ENCODE measurements around the gene SYCP2.

The SYCP2 gene

GRCh38 chr20:59940129-59940955 is 6.9 kb upstream of the SYCP2 start, which contains the start of the genes FAM217B and PPP1R3D:
TSS of gene FAM217B (plus strand) at chr20:59940389. CDS start at chr20:59943944, 3,555 bp downstream.
TSS of gene PPP1R3D (minus strand) at chr20:59940305. CDS start at chr20:59939931, 374 bp downstream.
- DNase-seq, result peak; percentile 90

DNA sequence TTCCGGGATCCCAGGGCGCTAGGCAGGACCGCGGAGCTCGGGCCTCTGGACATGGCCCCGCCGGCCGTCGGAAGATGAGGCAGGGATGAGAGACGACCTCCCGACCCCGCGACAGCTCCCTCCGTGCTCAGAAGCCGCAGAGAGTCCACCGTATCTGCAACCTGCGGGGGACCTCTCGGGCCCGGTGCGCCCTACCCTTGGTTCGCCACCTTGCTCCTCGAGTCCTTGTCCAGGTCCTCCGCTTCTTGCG is 6.4 kb upstream of the SYCP2 start:
- no peak for DNase-seq

DNA sequence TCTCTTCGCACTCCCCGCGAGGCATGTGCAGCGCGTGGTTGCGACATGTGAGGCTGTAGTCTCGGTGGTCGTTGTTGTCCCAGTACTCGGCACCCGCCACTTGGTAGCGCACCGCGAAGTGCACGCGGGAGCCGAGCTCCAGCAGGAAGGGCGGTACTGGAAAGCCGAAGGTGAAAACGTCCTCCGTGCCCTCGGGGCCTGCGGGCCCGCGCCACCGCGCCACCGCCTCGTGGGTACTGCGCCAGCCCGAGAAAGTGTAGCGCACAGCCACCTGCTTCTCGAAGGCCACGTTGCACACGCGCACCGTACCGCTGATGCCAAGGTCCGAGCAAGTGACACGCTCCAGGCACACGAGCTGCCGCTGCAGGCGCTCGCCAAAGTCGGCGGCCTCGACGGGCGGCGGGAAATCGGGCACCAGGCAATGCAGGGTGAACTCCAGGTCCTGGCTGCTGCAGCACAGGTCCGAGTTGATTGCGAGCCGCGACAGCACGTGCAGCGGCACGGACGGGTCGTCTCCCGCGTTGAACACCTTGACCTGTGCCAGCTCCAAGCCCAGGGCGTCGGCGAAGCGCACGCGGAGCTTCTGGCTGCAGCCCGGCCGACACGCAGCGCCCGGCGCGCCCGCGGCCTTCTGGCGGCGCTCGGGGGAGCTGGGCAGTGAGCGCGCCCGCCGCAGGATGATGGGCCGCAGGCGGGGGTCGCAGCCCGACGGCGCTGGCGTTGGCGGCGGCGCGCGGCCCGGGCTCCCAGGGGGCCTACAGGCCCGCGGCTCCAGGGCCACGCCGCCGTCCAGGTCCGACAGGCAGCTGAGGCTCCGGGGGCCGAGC is 5.8 kb upstream of the SYCP2 start:
- no peak for DNase-seq

GRCh38 chr20:59938696-59939051 is 5.2 kb upstream of the SYCP2 start:
- DNase-seq, result no peak

- no peak for DNase-seq
These were observed 4.8 kb upstream of the SYCP2 start for GRCh38 chr20:59938221-59938620.

- DNase-seq, result no peak
These were observed 3.7 kb upstream of the SYCP2 start for GRCh38 chr20:59937150-59937549.

GRCh38 chr20:59936409-59936808 is 3.0 kb upstream of the SYCP2 start:
- no peak for DNase-seq

DNA sequence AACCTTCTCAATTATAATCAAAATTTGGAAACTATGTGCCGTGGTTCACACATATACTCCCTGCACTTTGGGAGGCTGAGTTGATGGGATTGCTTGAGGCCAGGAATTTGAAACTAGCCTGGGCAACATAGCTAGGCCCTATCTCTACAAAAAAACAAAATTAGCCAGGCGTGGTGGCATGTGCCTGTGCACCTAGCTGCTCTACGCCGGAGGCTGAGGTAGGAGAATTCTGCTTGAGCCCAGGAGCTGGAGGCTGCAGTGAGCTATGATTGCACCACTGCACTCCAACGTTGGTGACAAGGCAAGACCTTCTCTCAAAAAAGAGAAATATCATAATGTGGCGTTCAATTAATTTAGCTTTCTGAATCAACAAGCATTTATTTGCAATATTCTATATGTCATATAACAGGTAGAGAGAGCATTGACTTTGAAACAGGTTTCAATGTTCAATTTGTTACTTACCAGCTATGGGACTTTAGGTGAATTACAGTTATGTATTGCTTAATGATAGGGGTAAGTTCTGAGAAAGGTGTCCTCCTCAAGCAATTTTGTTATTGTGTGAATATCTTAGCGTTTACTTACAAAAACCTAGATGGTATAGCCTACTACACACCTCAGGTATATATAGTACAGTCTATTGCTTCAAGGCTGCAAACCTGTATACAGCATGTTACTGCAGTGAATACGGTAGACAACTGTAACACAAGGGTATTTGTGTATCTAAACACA is 2.2 kb upstream of the SYCP2 start:
- DNase-seq, result no peak

GRCh38 chr20:59933849-59934585 is 580 bp upstream of the SYCP2 start:
- no peak for DNase-seq

DNA sequence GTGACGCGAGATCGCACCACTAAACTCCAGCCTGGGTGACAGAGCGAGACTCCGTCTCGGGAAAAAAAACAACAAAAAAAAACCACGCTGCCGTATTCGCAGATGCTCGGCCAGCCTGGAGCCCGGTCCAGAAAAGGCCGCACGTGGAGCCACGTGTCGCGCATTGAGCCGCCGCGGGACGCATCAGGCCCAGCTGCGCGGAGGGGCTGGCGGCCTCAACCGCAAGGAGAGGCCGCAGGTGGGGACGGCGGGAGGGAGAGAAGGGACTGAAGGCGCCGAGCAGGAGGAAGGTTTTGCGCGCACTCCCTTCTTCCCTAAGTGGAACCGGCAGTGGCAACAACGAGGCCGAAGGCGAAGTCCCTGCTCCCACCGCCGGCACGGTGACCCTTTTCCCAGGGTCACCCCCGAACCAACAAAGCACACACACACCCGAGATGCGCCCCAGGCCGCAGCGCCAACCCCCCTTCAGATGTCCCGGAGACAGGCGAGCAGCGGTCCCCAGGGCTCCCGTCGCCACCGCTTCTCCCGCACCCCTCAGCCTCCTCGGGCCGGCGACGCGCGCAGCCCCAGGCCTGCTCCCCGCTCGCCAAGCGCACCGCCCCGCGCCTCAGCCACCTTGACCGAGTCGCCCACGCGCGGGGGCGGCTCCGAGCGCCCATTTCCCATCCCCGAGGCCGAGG is 681 bp downstream of the SYCP2 start:
- DNase-seq, result no peak

GRCh38 chr20:59931511-59932312 is 1.7 kb downstream of the SYCP2 start:
- DNase-seq, result no peak

GRCh38 chr20:59925899-59926298 is 7.5 kb downstream of the SYCP2 start:
- DNase-seq, result peak; percentile 19

DNA sequence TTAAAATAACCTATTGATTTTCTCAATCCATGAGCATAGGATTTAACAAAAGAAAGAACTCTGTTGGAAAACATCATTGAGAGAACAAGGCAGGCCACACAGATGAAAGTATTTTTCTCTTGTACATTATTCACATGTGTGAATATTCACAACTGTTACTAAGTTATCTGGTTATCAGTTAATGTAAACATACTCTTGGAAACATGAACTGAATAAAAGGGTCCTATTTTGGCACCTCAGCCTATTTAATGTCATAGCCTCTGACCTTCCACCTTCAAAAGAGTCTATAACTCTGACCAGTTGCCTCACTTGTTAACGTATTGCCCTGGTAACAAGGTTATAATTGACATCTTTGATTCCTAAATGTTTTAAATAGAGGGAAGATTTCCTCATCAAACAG is 8.1 kb downstream of the SYCP2 start:
- no peak for DNase-seq

DNA sequence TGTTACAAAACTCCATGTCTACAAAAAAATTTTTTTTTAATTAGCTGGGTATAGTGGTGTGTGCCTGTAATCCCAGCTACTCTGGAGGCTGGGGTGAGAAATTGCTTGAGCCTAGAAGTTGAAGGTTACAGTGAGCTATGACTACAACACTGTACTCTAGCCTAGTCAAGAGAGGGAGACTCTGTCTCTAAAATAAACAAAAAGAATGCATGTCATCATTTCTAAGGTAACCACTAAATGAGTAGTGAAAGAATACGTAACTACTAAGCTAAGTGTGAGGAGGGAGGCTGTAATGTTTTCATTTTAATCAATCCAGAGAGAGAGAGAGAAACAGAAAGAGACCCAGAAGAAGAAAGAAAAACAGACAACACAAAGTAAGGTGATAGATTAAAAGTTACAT is 9.9 kb downstream of the SYCP2 start:
- DNase-seq, result no peak

DNA sequence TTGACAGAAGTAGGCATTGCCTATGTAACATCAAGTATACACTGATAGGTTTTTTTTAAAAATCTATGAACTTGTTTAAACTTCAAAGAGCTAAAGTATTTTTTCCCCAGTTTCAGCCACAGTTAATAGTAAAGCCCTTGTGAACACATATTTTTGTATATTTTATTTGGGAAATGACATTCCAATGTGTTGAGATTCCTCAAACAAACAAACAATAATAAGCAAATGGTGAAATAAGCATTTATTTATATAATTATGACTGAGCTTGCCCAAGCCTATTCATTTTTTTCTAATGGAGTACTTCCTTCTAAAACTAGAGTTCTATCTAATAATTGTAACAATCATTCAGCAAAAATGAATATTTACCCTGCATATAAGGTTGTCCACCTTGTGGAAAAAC is 12.5 kb downstream of the SYCP2 start:
- DNase-seq, result no peak

- DNase-seq, result no peak
These were observed 20.8 kb downstream of the SYCP2 start for GRCh38 chr20:59912609-59913008.

DNA sequence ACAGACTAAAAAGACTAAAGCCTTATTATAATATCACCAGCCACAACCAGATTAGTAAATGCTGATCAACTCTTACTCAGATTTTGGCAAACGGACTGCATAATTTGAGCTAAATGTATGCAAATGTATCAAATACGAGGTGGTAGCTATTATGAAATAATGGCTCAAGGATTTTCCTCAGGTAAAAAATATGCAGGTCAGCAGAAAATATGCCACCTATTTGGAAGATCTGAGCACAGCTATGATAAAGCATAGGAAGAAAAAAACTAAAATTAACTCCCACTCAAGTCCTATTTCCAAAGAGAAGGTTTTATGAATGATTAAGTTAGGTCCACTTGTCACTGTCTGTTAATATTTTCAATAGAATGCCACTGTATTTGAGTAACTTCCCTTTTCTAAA is 22.4 kb downstream of the SYCP2 start:
- DNase-seq, result no peak

- DNase-seq, result no peak
These were observed 24.6 kb downstream of the SYCP2 start for GRCh38 chr20:59908855-59909254.

DNA sequence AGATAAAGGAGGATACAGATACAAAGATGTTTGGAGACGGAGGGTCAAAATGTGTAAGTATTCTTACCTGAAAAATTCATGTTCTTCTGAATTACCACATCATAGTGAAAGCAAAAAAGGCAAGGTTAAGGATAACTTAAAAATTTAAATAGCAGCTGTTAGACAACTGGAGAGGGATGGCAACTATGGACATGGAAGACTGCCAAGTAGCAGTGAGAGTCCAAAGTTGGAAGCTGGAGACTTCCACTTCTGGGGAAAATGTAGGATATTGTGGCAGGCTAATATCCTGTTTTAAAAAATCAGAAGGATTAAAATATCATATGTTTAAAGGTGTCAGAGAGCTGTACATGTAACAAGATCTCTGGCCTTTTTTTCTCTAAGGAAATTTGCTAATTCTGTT is 29.8 kb downstream of the SYCP2 start:
- no peak for DNase-seq

- no peak for DNase-seq
These were observed 31.0 kb downstream of the SYCP2 start for GRCh38 chr20:59902470-59902869.

GRCh38 chr20:59895908-59896307 is 37.5 kb downstream of the SYCP2 start:
- DNase-seq, result no peak

DNA sequence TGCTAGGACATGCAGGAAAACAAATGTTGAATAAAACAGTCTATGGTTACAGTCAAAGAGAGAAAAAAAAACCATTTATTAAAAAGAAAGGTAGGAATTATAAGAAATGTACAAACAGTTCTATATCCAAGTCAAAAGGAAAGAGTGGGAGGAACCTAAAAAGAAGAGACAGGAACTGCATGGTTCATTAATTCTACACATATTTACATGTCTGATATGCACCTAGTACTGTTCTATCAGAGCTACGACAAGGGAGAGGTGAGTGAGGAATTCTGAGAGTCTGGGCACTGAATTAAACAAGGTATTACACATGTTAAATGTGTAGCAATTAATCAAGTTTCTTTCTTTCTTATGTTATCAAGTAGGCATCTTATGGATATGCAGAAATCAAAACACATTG is 41.9 kb downstream of the SYCP2 start:
- no peak for DNase-seq
